ENCODE data around the gene PALLD.

Gene PALLD

GRCh38 chr4:168886351-168886750, 389.5 kb downstream of the PALLD start:
- CTCF ChIA-PET: no interaction called here
- H3K9me3 ChIP-seq (ENCODE audit: control insufficient read depth, insufficient read depth, low read depth, low read length): no peaks in the 10 kb centered on the region
- no peaks in the 10 kb centered on the region for H3K4me1 ChIP-seq (ENCODE audit: control insufficient read depth, insufficient read depth, low read length)

GRCh38 chr4:168887809-168888208, 391.0 kb downstream of the PALLD start:
- no peaks in the 10 kb centered on the region for H3K4me1 ChIP-seq (ENCODE audit: control insufficient read depth, insufficient read depth, low read length)
- CTCF ChIA-PET: no interaction called here
- POLR2A ChIA-PET: no interaction called here
- no peaks in the 10 kb centered on the region for H3K9me3 ChIP-seq (ENCODE audit: control insufficient read depth, insufficient read depth, low read depth, low read length)
- H3K4me3 ChIP-seq (ENCODE audit: low read depth, low read length): no peak overlapping the region
- peaks cover 4 to 55% of the 10 kb centered on the region in 2 experiments; a peak in 2 of 3 replicates for H3K36me3 ChIP-seq (ENCODE audit: control insufficient read depth in 2 of 2, insufficient read depth in 1 of 2, low read length in 2 of 2)
- no peak overlapping the region for H3K27ac ChIP-seq (ENCODE audit: extremely low read depth, low read depth, low read length)
- TF ChIP-seq GLIS2 (tag by site-specific recombination; IDR thresholded peaks at IDR 0.05): no peak
- no peak for TF ChIP-seq CTCF (tag by site-specific recombination; IDR thresholded peaks at IDR 0.05)
- no peak for TF ChIP-seq HOXD13 (CRISPR knock-in tag; IDR thresholded peaks at IDR 0.05; ENCODE audit: borderline replicate concordance)
- no peak for TF ChIP-seq ZNF521 (tag by site-specific recombination; IDR thresholded peaks at IDR 0.05)
- TF ChIP-seq ZNF311 (tag by site-specific recombination; IDR thresholded peaks at IDR 0.05; ENCODE audit: borderline replicate concordance): no peak
- TF ChIP-seq KLF10 (tag by site-specific recombination; IDR thresholded peaks at IDR 0.05): no peak
- TF ChIP-seq ZNF274 (IDR thresholded peaks at IDR 0.05; ENCODE audit: low read length): no peak
- no peak for TF ChIP-seq ZNF274 (tag by site-specific recombination; IDR thresholded peaks at IDR 0.05; ENCODE audit: borderline replicate concordance)
- no peak for TF ChIP-seq WT1 (tag by site-specific recombination; IDR thresholded peaks at IDR 0.05)
- no peak for TF ChIP-seq ZBTB17 (tag by site-specific recombination; IDR thresholded peaks at IDR 0.05)
- TF ChIP-seq ZSCAN5A (tag by site-specific recombination; IDR thresholded peaks at IDR 0.05): no peak
- TF ChIP-seq ZBTB1 (tag by site-specific recombination; IDR thresholded peaks at IDR 0.05): no peak
- TF ChIP-seq ZIC2 (tag by site-specific recombination; IDR thresholded peaks at IDR 0.05): no peak

More at GRCh38 chr4:168886351-168886750, 389.5 kb downstream of the PALLD start:
- Histone ChIP-seq H3K4me3 (ENCODE audit: low read depth, low read length) (no peak overlapping the region), H3K36me3 (ENCODE audit: control insufficient read depth in 2 of 2, insufficient read depth in 1 of 2, low read length in 2 of 2) (peaks cover 4 to 55% of the 10 kb centered on the region in 2 experiments; a peak in 2 of 3 replicates), H3K27ac (ENCODE audit: extremely low read depth, low read depth, low read length) (no peak overlapping the region)
- TF ChIP-seq PRDM4 (tag by site-specific recombination; IDR thresholded peaks at IDR 0.05) (no peak), SETDB1 (IDR thresholded peaks at IDR 0.05; ENCODE audit: insufficient read length, low read length) (no peak), ZNF473 (tag by site-specific recombination; IDR thresholded peaks at IDR 0.05) (no peak), KLF10 (tag by site-specific recombination; IDR thresholded peaks at IDR 0.05) (no peak), MEIS1 (CRISPR knock-in tag; IDR thresholded peaks at IDR 0.05; ENCODE audit: borderline replicate concordance) (no peak), KLF1 (tag by site-specific recombination; IDR thresholded peaks at IDR 0.05) (no peak), TSHZ1 (tag by site-specific recombination; IDR thresholded peaks at IDR 0.05; ENCODE audit: borderline replicate concordance) (no peak), ZNF221 (tag by site-specific recombination; IDR thresholded peaks at IDR 0.05; ENCODE audit: borderline replicate concordance) (no peak), ZNF362 (tag by site-specific recombination; IDR thresholded peaks at IDR 0.05) (no peak)
- POLR2A ChIA-PET: no interaction called here

Measured in HEK293 (cell line).